ENCODE measurements around the gene CCDC97. TPM values are rescaled to one million over a fixed set of nuclear protein-coding genes. Genes with fewer than 3 reads are reported as not detected.

The CCDC97 gene
- total RNA-seq, 1 donor from 2014 or later, result 31.9 TPM

DNA sequence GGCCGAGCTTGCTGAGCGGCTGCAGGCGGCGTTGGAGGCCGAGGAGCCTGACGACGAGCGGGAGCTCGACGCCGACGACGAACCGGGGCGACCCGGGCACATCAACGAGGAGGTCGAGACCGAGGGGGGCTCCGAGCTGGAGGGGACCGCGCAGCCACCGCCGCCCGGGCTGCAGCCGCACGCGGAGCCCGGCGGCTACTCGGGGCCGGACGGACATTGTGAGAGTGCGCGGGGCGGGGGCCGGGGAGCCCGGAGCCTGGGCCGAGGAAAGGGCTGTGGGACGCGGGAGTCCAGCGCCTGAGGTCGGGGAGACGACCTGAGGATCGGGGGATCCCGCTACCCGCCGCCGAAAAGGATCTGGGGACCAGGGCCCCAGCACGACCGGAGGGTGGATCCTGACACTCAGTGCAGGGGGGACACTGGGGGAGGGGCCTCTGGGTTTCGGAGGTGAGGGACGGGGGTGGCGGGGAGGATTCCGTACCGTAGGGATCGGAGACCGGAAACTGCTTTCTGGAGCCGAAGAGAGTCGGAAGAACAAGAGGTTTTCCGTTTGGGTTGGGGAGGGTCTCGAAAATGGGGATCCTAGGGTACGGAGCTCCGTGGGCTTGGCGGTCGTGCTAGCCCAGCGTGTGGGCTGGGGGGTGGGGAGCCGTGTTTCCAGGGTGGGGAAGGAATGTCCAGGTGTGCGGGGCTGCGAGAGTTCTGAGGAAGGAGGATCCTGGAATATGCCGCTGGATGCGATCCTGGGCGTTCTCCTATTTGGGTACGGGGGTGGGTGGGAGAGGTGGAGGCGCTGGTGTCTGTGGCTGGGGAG, 45.2 kb upstream of the CCDC97 start:
- no peak for ATAC-seq
- intact Hi-C loops (cut with DNase I), result no loop called here
- DNase-seq, result peak; percentile 84

GRCh38 chr19:41265395-41266153, 44.4 kb upstream of the CCDC97 start:
- Histone ChIP-seq H3K36me3 (peaks cover 30% of the 10 kb centered on the region), H3K9me3 (no peaks in the 10 kb centered on the region), H3K4me3 (peak overlapping the region; percentile 86), H3K27ac (peak overlapping the region; percentile 99), H3K27me3 (no peaks in the 10 kb centered on the region), H3K4me1 (peaks cover 20% of the 10 kb centered on the region)
- intact Hi-C loops (cut with DNase I), result no loop called here
- no peak for DNase-seq
- no peak for TF ChIP-seq CTCF (IDR thresholded peaks at IDR 0.05)
- ATAC-seq, result no peak

More for the DNA sequence above, 45.2 kb upstream of the CCDC97 start:
- Histone ChIP-seq H3K27me3 (no peaks in the 10 kb centered on the region), H3K27ac (peak overlapping the region; percentile 99), H3K36me3 (peaks cover 24% of the 10 kb centered on the region), H3K9me3 (no peaks in the 10 kb centered on the region), H3K4me1 (peaks cover 20% of the 10 kb centered on the region), H3K4me3 (peak overlapping the region; percentile 86)
- TF ChIP-seq CTCF (IDR thresholded peaks at IDR 0.05), result no peak

- no peak for TF ChIP-seq CTCF (IDR thresholded peaks at IDR 0.05)
- peaks cover 65% of the 10 kb centered on the region for H3K36me3 ChIP-seq
- no peaks in the 10 kb centered on the region for H3K9me3 ChIP-seq
- H3K4me1 ChIP-seq, result peaks cover 20% of the 10 kb centered on the region
- DNase-seq (no peak), ATAC-seq (no peak)
- H3K27me3 ChIP-seq, result no peaks in the 10 kb centered on the region
- intact Hi-C loops (cut with DNase I), result no loop called here
- H3K27ac ChIP-seq, result no peak overlapping the region
- H3K4me3 ChIP-seq, result no peak overlapping the region
These were observed 40.9 kb upstream of the CCDC97 start for GRCh38 chr19:41269055-41269454.

DNA sequence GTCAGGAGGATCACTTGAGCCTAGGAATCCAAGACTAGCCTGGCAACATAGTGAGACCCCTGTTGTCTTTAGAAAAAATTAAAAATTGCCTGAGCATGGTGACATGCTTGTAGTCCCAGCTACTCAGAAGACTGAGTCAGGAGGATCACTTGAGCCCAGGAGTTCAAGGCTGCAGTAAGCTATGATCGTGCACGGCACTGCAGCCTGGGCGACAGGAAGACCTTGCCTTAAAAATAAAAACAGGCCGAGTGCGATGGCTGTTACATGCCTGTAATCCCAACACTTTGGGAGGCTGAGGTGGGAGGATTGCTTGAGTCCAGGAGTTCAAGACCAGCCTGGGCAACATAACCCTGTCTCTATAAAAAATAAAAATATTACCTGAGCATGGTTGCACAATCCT, 40.4 kb upstream of the CCDC97 start:
- no peak overlapping the region for H3K4me3 ChIP-seq
- TF ChIP-seq CTCF (IDR thresholded peaks at IDR 0.05), result no peak
- DNase-seq (no peak), ATAC-seq (no peak)
- no peaks in the 10 kb centered on the region for H3K27me3 ChIP-seq
- H3K36me3 ChIP-seq, result peaks cover 70% of the 10 kb centered on the region
- no peaks in the 10 kb centered on the region for H3K9me3 ChIP-seq
- H3K27ac ChIP-seq, result no peak overlapping the region
- peaks cover 20% of the 10 kb centered on the region for H3K4me1 ChIP-seq
- intact Hi-C loops (cut with DNase I), result no loop called here

- Histone ChIP-seq H3K4me3 (no peak overlapping the region), H3K36me3 (peaks cover 100% of the 10 kb centered on the region), H3K4me1 (no peaks in the 10 kb centered on the region), H3K27me3 (no peaks in the 10 kb centered on the region), H3K27ac (no peak overlapping the region), H3K9me3 (no peaks in the 10 kb centered on the region)
- TF ChIP-seq CTCF (IDR thresholded peaks at IDR 0.05), result no peak
- intact Hi-C loops (cut with DNase I), result no loop called here
- DNase-seq, result no peak
- ATAC-seq, result no peak
These were observed 36.9 kb upstream of the CCDC97 start for GRCh38 chr19:41273076-41273475.
